Stimulated activated naive CD8-positive, alpha-beta T cell treated with anti-CD3 and anti-CD28 coated beads, Interleukin-15, amount 100 ng/mL, for 72 hours (primary cell): Measurements from ENCODE around the gene CACNA2D3.

Experiments
- ATAC-seq: fragments of 150-1000 bp; cut with Tn5 transposase; 2 replicates; pipeline ENCODE4 v1.10.0; 2021; ENCODE audit warnings: mild to moderate bottlenecking, moderate library complexity
- DNase-seq, 2 donors: peaks; one replicate each; pipeline ENCODE4 v3.0.0; 2021 to 2022
- H3K27ac Mint-ChIP-seq, 2 donors: one replicate each; pipeline ENCODE4 v1.8.0; 2022; ENCODE audit warnings: mild to moderate bottlenecking in 2 of 2, mixed read lengths in 2 of 2, moderate library complexity in 2 of 2
- H3K27me3 Mint-ChIP-seq: one replicate; pipeline ENCODE4 v1.8.0; 2022; ENCODE audit warnings: mixed read lengths
- H3K4me1 Mint-ChIP-seq: one replicate; pipeline ENCODE4 v1.8.0; 2022; ENCODE audit warnings: mild to moderate bottlenecking, mixed read lengths
- H3K4me3 Mint-ChIP-seq, 2 donors: one replicate each; pipeline ENCODE4 v1.8.0; 2022; ENCODE audit warnings: mild to moderate bottlenecking in 2 of 2, mixed read lengths in 2 of 2, moderate library complexity in 1 of 2
- H3K9me3 Mint-ChIP-seq, 2 donors: one replicate each; pipeline ENCODE4 v1.8.0; 2022; ENCODE audit warnings: mixed read lengths in 2 of 2

Gene CACNA2D3

DNA sequence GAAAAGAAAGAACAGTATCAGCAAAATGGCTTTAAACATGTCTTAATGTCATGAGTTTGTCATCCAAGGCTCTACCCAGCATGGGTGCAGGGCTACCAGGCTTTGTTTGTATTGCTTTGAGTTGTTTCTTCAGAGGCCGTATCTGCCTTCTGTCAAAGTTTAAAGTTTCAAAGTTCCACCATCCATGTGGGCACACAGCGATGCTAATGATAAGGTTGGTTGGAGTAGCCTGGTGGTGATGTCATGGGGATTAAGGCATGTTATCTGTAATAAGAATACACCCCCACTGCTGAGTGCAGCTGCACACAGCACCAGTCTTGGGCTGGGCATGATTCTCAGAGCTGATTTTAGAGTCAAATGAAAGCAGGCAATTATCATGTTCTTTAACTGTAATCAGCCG, 877.5 kb downstream of the CACNA2D3 start:
- ATAC-seq = no peak
- DNase-seq = no peak
- no peaks in the 10 kb centered on the region for H3K27me3 Mint-ChIP-seq
- H3K27ac Mint-ChIP-seq = no peak overlapping the region
- no peak overlapping the region for H3K4me3 Mint-ChIP-seq
- no peaks in the 10 kb centered on the region for H3K4me1 Mint-ChIP-seq
- peaks cover 0 to 14% of the 10 kb centered on the region in 2 donors for H3K9me3 Mint-ChIP-seq

DNA sequence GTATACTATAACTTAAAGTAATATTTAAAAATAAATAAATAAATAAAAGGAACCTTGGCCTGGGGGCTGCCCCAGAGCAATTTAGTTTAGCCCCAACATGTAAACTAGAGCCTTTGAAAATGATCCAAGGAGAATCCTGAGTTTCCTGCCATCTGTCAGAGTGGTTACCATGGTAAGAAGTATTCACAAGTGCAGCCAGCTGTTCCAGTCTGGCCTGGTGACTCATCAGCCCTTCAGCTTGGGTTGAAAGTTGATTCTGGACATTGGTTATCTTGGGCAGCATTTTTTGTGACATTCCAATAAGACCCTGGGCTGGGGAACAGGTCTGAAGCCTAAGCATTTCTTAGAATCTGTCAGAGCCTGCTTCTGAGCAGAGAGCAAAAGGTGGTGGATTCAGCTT, 878.2 kb downstream of the CACNA2D3 start:
- DNase-seq (no peak), ATAC-seq (no peak)
- Mint-ChIP-seq H3K4me3 (no peak overlapping the region), H3K27me3 (no peaks in the 10 kb centered on the region), H3K4me1 (no peaks in the 10 kb centered on the region), H3K27ac (no peak overlapping the region), H3K9me3 (peaks cover 0 to 12% of the 10 kb centered on the region in 2 donors)

DNA sequence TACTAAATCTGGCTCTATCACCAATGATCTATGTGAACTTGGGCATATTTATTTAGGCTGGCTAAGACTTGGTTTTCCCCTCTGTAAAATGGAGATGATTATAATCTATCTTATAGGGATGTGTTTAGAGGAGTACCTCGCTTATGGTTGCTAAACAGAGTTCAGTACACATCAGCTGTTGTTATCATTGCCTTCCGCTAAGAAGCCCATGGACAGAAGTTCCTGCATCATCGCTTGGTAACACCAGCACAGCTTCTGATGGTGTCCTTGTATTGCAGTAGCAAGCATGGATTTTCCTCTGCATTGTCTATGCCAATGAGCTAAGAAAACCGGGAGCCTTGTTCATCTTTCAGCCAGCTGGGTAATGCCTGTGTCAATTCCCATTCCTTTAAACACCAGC, 878.6 kb downstream of the CACNA2D3 start:
- no peak overlapping the region for H3K4me3 Mint-ChIP-seq
- no peaks in the 10 kb centered on the region for H3K27me3 Mint-ChIP-seq
- DNase-seq (no peak), ATAC-seq (no peak)
- H3K27ac Mint-ChIP-seq = no peak overlapping the region
- peaks cover 0 to 8% of the 10 kb centered on the region in 2 donors for H3K9me3 Mint-ChIP-seq
- H3K4me1 Mint-ChIP-seq = no peaks in the 10 kb centered on the region

DNA sequence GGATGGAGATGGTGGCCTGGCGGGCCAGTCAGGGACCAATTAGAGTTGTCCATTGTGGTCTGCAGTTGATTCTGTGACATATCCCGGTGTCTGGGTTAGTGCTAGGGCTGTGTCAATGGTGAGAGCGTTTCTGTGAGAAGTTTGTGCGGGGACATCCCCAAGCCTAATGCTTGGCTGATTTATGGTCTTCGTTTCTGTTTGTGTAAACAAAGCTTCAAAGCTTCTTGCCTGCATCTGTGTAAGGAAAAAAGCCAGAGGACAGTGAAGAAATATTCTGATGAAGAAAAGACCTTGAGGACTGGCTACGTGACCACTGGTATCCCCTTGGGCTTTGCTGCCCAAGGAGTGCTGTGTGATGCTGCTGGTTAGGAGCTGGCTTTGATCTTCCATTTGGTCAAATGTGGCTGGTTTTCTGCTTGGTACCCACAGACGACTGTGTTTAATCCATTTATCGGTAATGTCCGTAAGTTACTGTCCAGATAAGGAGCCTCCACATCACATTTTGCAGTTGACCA, 880.1 kb downstream of the CACNA2D3 start:
- no peak for ATAC-seq
- Mint-ChIP-seq H3K4me1 (no peaks in the 10 kb centered on the region), H3K9me3 (no peaks in the 10 kb centered on the region), H3K4me3 (no peak overlapping the region), H3K27me3 (no peaks in the 10 kb centered on the region), H3K27ac (no peak overlapping the region)
- no peak for DNase-seq

DNA sequence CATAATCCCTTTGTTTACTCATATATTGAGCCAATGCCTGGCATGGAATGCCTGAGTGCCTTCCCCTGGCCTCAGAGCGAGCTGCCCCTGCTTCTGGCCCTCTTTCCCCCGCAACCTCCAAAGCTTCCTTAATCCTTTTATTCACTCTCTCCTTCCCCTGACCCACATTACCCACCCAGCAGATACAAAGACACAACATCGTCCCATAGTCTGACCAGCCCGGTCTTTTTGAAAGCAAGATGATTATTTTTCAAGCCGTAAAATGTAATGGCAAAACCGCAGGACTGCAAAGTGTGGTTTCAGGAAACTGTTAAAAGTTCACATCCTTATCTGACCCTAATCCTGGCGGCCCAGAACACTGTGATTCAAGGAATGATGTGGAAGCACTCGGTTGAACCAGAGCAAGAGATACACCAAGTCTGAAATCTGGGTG, 883.9 kb downstream of the CACNA2D3 start:
- H3K27me3 Mint-ChIP-seq = no peaks in the 10 kb centered on the region
- DNase-seq = no peak
- H3K4me3 Mint-ChIP-seq = no peak overlapping the region
- H3K27ac Mint-ChIP-seq = no peak overlapping the region
- H3K9me3 Mint-ChIP-seq = peaks cover 0 to 5% of the 10 kb centered on the region in 2 donors
- H3K4me1 Mint-ChIP-seq = no peaks in the 10 kb centered on the region
- no peak for ATAC-seq

DNA sequence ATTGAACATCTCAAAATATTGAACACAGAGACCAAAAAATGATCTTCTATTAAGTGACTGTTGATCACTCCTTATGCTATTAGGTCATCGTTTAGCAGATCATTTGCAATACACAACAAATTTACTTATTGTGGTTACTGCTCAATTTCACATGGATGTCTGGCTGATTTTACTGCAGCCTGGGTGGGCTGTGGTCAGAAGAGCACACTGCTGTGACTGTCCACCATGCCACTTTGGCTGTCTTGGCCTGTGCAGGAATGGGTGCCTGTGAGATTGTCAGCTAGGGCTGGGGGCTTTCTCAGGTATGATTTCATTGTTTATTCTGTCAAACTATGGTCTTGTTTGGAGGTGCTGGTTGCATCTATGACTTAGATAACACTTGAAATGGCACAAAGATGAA, 885.6 kb downstream of the CACNA2D3 start:
- ATAC-seq (no peak), DNase-seq (no peak)
- Mint-ChIP-seq H3K9me3 (peaks cover 0 to 9% of the 10 kb centered on the region in 2 donors), H3K27me3 (no peaks in the 10 kb centered on the region), H3K4me1 (no peaks in the 10 kb centered on the region), H3K4me3 (no peak overlapping the region), H3K27ac (no peak overlapping the region)

DNA sequence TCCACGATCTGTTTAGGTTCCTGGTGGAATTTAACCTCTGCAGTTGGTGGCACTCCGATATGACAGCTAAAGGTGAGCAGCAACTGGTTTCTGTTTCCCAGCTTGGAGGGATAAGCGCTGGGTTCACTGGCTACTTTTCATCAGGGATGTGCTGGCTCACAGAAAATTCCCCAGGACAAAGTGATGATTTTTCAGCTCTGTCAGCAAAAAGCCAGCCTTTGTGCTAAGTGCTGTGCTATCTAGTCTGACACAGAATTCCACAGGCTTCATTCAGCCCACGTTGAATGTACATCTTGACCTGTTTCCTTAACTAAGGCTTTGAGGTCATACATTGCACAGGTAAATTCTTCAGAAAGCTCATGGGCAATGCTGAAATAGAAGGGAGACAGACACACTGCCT, 887.0 kb downstream of the CACNA2D3 start:
- H3K9me3 Mint-ChIP-seq = peaks cover 0 to 9% of the 10 kb centered on the region in 2 donors
- no peaks in the 10 kb centered on the region for H3K4me1 Mint-ChIP-seq
- no peak overlapping the region for H3K4me3 Mint-ChIP-seq
- no peak for ATAC-seq
- H3K27ac Mint-ChIP-seq = no peak overlapping the region
- DNase-seq = no peak
- no peaks in the 10 kb centered on the region for H3K27me3 Mint-ChIP-seq

DNA sequence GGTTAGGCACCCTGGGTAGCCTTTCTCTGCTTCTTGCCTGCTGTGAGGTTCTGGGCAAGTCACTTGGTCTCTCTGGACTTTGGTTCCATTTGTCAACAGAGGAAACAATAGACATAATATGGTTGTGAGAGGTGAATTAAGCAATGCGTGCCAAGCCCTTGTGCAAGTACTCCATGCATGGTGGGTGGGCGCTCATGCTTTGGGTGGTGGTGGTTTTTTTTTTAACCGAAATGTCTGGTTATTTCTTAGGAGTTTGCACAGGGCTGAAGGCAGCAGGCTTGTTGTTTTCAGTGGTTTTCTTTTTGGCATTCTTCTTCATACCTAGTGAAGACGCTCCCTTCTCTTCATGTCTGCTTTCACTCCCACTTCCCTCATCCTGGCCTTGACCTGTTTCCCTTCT, 889.7 kb downstream of the CACNA2D3 start:
- Mint-ChIP-seq H3K4me3 (no peak overlapping the region), H3K27ac (no peak overlapping the region), H3K4me1 (no peaks in the 10 kb centered on the region), H3K9me3 (peaks cover 0 to 9% of the 10 kb centered on the region in 2 donors), H3K27me3 (no peaks in the 10 kb centered on the region)
- DNase-seq (no peak), ATAC-seq (no peak)

DNA sequence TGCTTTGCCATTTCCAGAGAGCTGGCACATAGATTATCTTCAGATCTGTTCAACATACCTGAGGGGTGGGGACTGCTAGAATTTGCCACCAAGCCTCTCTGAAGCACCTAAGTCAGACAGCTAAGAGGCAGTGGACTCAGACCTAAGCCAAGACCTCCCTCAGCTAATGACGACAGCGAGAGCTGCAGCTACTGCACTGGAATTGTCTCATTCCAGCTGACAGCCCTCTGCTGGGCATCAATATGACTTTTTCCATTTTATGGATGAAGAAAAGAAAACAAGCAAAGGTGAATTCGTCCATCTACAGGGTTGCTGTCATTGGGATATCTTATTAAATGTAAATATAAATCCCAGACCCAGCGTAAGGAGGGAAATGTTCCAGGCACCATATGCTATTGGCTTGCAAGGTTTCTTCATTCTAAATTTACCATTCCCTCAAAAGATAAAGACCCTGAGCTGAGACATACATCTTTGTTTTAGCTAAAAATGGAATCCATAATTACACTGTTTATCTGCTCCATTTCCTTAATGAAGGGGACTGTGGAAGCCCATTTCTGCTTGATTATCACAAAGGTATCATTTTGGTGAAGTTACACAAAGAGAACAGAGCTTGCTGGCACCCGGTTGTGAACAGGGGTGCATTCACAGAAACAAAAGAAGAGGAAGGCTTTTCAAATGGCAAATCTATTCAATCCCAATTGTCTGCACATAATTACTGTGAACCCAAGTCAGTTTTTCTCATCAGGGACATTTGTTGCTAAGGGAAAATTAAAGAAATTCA, 891.0 kb downstream of the CACNA2D3 start:
- no peak for ATAC-seq
- Mint-ChIP-seq H3K4me3 (no peak overlapping the region), H3K4me1 (no peaks in the 10 kb centered on the region), H3K27ac (no peak overlapping the region), H3K9me3 (peaks cover 0 to 9% of the 10 kb centered on the region in 2 donors), H3K27me3 (no peaks in the 10 kb centered on the region)
- DNase-seq = no peak

DNA sequence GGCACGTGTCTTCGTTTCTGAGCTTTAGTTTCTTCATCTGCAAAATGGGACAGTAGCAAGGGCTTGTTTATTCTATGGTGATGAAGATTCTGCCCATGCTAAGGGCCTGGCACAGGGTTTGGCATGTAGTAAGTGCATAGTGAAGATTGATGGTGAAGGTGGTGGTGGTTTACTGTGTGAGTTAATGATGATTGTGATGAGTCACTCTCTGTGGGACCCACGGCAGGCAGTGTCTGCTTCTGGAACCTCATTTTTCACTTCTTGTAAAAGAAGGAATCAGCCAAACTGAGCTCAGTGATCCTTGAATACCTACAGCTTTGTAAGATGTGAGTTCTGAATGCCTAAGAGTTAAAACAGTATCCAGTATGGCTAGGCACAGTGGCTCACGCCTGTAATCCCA, 891.7 kb downstream of the CACNA2D3 start:
- DNase-seq = no peak
- H3K27ac Mint-ChIP-seq = no peak overlapping the region
- ATAC-seq = no peak
- H3K9me3 Mint-ChIP-seq = peaks cover 0 to 9% of the 10 kb centered on the region in 2 donors
- H3K27me3 Mint-ChIP-seq = no peaks in the 10 kb centered on the region
- H3K4me1 Mint-ChIP-seq = no peaks in the 10 kb centered on the region
- no peak overlapping the region for H3K4me3 Mint-ChIP-seq

DNA sequence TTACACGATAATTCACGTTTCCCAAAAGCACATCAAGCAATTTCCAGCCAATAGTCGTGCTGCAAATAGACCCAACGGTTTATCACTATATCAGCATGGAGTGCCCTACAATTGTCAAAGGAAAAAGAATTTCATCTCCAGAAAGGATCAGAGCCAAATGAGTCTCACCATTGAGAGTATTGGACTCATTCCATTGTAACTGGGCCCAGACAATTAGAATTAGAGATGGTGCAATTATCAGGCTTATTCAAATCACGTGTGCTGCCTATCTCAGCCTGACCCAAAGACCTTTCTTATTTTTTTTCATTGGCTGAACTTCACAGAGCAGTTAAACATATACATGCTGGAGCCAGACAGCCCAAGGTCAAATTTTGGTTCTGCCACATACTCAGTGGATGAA, 892.6 kb downstream of the CACNA2D3 start:
- Mint-ChIP-seq H3K27ac (no peak overlapping the region), H3K4me3 (no peak overlapping the region), H3K27me3 (no peaks in the 10 kb centered on the region), H3K9me3 (peaks cover 0 to 9% of the 10 kb centered on the region in 2 donors), H3K4me1 (no peaks in the 10 kb centered on the region)
- no peak for DNase-seq
- ATAC-seq = no peak

DNA sequence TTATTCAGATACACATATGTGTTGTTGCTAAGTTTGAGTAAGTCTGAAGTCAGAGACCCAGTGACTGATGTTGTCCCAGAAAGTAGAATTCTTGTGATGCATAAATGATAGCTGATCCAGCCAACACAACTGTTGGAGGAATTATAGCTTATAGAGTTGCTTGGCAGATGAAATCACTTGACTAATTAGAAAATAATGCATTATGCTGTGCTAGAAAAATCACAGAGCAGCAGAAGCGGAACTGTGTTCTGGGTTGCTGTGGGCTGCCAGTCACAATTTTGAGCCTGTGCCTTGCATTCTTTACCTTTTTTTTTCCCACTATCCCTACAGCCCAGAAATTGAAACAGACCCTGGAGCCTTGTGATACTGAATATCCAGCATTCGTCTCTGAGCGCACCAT, 895.5 kb downstream of the CACNA2D3 start:
- no peak overlapping the region for H3K27ac Mint-ChIP-seq
- ATAC-seq = no peak
- DNase-seq = no peak
- peaks cover 0 to 7% of the 10 kb centered on the region in 2 donors for H3K9me3 Mint-ChIP-seq
- H3K27me3 Mint-ChIP-seq = peaks cover 7% of the 10 kb centered on the region
- H3K4me1 Mint-ChIP-seq = no peaks in the 10 kb centered on the region
- no peak overlapping the region for H3K4me3 Mint-ChIP-seq

DNA sequence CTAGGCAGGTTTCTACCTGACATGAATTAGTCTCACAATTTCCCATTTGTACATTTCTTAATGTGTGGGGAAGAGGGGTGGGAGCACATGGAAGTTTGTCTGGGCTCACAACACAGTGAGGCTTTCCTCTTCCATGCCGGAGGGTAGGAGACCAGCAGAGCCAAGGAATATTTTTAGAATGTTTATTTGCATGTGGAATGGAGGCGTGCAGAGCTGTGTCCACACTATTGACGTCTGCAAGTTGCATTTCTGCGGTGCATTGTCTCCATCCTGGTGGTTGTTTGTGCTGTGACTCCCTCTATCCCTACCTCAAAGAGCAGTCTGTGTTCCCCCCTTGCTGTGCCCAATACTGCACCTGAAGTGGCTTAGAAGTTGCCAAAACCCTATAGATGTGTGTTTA, 908.6 kb downstream of the CACNA2D3 start:
- Mint-ChIP-seq H3K9me3 (peaks cover 5 to 13% of the 10 kb centered on the region in 2 donors), H3K27me3 (no peaks in the 10 kb centered on the region), H3K4me1 (no peaks in the 10 kb centered on the region), H3K27ac (no peak overlapping the region), H3K4me3 (no peak overlapping the region)
- ATAC-seq (no peak), DNase-seq (no peak)

DNA sequence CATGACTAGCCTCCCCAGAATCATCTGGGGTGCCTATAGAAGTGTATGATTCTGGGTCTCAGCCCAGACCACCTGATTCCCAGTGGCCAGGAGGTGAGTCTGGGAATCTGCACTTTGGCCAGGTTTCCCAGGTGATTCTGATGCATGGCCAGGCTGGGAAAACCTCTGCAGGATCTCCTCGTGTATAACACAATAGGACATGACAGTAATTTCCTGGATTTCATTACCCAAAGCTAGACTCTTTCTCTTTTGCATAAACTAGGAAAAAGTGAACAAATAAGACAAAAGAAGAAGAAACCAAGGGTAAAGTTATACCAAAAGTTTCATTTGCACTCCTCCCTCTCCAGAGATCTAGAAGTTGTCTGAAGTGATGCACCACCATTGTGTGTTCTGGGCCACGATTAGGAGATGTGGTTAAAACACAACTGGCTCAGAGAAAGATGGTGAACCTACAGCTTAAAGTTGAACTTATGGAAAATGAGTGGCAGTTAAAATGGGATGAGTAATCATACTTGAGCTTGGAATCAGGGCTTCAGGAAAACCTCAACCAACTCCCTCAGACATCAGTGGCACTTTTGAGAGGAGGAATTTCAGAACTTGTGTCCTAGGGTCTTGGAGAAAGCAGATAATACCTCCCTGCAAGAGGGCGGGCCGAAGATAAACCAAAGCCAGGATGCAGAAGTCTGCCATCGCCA, 914.7 kb downstream of the CACNA2D3 start:
- Mint-ChIP-seq H3K9me3 (no peaks in the 10 kb centered on the region), H3K4me1 (no peaks in the 10 kb centered on the region), H3K27ac (no peak overlapping the region), H3K4me3 (no peak overlapping the region), H3K27me3 (no peaks in the 10 kb centered on the region)
- DNase-seq (no peak), ATAC-seq (no peak)

DNA sequence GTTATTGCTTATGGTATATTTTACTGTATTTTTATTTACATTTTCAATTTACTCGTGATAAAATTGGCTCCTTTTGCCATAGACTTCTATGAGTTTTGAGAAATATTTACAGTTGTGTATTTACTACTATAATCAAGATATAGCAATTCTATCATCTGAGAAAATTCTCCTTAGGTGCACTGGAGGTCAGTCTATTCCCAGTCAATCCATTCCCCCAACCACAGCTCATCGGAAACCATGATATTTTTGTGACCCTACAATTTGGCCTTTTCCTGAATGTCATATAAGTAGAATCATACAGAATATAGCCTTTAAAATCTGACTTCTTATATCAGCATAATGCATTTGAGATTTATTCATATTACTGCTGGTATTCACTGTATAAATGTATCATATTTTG, 920.2 kb downstream of the CACNA2D3 start:
- H3K27ac Mint-ChIP-seq = no peak overlapping the region
- DNase-seq = no peak
- no peaks in the 10 kb centered on the region for H3K27me3 Mint-ChIP-seq
- H3K4me1 Mint-ChIP-seq = no peaks in the 10 kb centered on the region
- no peak overlapping the region for H3K4me3 Mint-ChIP-seq
- H3K9me3 Mint-ChIP-seq = no peaks in the 10 kb centered on the region
- ATAC-seq = no peak

DNA sequence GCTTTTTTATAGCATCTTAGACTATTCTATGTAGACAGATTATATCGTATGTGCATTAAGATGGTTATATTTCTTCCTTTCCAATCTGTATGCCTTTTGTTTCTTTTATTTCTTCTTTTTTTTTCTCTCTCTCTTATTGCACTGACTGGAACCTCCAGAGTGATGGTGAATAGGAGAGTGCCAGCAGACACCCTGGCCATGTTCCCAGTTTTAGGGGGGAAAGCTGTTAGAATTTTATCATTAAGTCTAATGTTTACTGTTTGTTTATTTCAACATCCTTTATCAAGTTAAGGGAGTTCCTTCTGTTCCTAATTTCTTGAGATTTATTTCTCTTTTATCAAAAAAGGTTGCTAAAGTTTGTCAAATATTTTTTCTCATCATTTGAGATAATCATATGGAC, 922.1 kb downstream of the CACNA2D3 start:
- Mint-ChIP-seq H3K27me3 (no peaks in the 10 kb centered on the region), H3K4me3 (no peak overlapping the region), H3K4me1 (no peaks in the 10 kb centered on the region), H3K27ac (no peak overlapping the region), H3K9me3 (no peaks in the 10 kb centered on the region)
- DNase-seq (no peak), ATAC-seq (no peak)
